ENCODE results near the gene ARHGAP28.

The ARHGAP28 gene

DNA sequence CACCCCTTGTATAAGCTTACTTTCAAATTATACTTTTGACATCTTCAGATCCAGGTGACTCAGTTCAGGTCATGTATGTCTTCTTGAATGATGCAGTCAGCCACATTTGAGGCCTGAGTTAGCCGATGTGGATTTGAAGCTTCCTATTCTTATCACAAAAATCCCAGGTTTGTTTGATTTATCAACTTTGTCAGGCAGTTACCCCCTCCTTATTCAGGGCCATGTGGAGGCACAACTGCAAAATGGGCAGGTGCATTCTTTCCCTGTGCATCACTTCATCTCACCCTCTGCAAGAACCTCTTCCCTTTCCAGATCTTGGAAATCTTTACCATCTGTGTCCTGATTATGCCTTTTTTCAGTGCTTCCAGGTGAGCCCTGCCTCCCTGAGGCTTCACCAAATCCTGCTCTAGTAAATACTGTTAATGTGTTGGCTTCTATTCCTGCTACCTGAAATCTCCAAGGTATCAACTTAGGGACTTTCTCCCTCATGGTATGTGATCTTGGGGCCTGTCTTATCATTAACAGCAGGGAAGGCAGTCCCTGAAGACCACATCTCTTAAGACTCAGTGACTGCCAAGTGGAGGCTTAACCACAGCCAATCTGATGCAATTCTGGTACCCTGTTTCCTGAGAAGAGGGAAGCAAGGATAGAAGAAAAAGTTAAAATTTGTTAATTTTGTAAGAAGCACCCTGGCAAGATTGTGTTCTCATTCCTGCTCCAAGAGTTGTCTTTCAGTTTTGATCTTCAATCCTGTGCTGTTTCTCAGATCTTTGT, 9.4 kb upstream of the ARHGAP28 start:
- ChIA-PET CTCF (no interaction called here), POLR2A (no interaction called here)
- TF ChIP-seq, protein P1, sequence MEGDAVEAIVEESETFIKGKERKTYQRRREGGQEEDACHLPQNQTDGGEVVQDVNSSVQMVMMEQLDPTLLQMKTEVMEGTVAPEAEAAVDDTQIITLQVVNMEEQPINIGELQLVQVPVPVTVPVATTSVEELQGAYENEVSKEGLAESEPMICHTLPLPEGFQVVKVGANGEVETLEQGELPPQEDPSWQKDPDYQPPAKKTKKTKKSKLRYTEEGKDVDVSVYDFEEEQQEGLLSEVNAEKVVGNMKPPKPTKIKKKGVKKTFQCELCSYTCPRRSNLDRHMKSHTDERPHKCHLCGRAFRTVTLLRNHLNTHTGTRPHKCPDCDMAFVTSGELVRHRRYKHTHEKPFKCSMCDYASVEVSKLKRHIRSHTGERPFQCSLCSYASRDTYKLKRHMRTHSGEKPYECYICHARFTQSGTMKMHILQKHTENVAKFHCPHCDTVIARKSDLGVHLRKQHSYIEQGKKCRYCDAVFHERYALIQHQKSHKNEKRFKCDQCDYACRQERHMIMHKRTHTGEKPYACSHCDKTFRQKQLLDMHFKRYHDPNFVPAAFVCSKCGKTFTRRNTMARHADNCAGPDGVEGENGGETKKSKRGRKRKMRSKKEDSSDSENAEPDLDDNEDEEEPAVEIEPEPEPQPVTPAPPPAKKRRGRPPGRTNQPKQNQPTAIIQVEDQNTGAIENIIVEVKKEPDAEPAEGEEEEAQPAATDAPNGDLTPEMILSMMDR (IDR thresholded peaks at IDR 0.05; ENCODE audit: insufficient read depth, low read length, missing control alignments) = no peak
- H3K4me3 ChIP-seq (ENCODE audit: low read depth, low read length) = no peak overlapping the region
- no peak for DNase-seq (ENCODE audit: low read depth, low spot score)

DNA sequence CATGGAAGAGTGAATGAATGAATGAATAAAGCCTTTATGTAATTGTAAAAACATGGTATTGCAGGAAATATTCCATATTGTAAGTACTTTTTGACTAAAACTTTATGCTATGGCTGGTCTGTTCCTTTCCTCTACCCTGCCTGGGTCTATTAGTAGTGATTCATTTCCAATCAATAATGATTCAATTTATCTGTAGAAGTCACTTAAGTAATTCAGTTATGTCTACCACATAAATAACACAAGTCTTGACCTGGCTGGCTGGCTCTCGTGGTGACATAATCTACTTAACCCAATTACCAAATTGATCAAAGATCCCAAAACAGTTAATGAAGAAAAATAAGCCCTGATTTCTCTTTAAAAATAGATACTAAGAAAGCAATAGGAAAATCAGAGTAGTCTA, 7.8 kb upstream of the ARHGAP28 start:
- POLR2A ChIA-PET = no interaction called here
- CTCF ChIA-PET = no interaction called here
- H3K4me3 ChIP-seq (ENCODE audit: low read depth, low read length) = no peak overlapping the region
- no peak for DNase-seq (ENCODE audit: low read depth, low spot score)
- TF ChIP-seq, protein P1 (IDR thresholded peaks at IDR 0.05; ENCODE audit: insufficient read depth, low read length, missing control alignments) = no peak

DNA sequence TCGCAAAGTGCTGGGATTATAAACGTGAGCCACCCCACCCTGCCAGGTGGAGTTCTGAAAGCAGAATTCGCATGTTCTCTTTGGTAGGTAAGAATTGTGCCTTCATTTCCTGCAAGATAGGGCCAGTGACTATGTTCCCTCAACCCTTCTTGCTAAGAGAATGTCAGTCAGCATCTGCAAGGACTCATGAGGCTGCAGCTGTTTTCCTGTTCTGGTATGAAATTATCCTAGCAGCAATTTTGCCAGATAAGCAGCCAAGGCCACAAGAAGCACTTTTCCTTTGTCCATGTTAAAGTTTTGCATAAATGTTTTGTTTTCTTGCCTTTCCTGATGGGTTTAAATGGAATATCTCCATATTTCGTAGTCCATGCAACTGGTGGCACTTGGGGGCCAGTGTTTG, 6.8 kb upstream of the ARHGAP28 start:
- ChIA-PET POLR2A (no interaction called here), CTCF (no interaction called here)
- TF ChIP-seq, protein P1 (IDR thresholded peaks at IDR 0.05; ENCODE audit: insufficient read depth, low read length, missing control alignments) = no peak
- no peak for DNase-seq (ENCODE audit: low read depth, low spot score)
- no peak overlapping the region for H3K4me3 ChIP-seq (ENCODE audit: low read depth, low read length)

DNA sequence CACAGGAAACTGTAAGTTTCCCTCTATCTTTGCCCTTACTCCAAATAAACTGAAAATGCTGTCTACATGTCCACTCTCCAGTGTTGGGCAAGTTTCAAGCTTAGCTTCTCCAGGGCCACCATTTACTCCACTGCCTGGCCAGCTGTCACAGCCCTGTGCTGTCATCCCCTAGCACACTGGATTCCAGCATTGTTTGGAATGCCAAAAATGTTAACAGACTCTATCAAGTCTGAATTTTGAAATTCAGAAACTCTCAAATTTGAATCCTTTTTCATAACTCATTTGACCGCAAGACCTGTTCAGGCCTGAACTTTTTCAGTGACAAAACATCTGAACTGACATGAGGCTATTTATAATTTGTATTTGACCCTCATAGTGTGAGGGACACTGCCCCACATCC, 5.2 kb upstream of the ARHGAP28 start:
- TF ChIP-seq, protein P1 (IDR thresholded peaks at IDR 0.05; ENCODE audit: insufficient read depth, low read length, missing control alignments) = no peak
- no peak for DNase-seq (ENCODE audit: low read depth, low spot score)
- CTCF ChIA-PET = no interaction called here
- POLR2A ChIA-PET = no interaction called here
- H3K4me3 ChIP-seq (ENCODE audit: low read depth, low read length) = no peak overlapping the region

DNA sequence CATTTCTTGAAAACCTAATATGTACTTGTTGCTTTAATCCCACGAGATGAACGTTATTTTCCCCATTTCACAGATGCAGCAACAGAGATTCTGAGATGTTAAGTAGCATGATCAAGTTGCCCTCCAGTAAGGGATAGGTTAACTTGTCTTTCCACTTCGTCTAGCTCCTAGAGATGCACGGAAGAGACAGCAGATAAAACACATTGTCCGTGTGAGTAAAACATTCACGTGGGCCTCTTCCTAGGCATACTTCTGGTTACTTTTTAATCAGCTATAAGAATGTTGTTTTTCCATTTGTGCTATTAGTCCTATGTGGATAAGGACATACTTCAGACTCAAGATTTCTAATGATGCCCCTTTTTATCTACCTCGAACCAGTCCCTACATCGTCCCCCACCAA, 1.2 kb upstream of the ARHGAP28 start:
- no peak overlapping the region for H3K4me3 ChIP-seq (ENCODE audit: low read depth, low read length)
- POLR2A ChIA-PET = no interaction called here
- CTCF ChIA-PET = no interaction called here
- TF ChIP-seq, protein P1 (IDR thresholded peaks at IDR 0.05; ENCODE audit: insufficient read depth, low read length, missing control alignments) = no peak
- no peak for DNase-seq (ENCODE audit: low read depth, low spot score)

DNA sequence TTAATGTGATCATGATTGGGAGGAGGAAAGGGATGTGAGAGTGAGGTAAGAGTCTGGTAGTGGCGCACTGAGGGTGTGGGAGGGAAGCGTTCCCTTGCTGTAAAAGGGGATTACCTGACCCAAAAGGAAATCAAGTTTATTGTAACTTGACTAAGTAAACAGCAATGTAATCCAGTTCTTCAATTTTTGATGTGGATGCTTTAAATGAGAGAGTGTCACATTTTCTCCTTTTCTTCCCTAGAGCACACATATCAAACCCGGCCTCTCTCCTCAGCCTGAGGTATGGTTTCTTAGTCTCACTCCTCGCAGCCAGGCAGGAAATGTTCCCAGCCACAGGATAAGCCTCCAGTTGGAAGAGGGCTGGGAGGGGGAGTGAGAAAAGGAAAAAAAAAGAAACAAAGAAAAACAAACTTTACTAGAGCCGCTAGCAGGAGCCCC, 688 bp upstream of the ARHGAP28 start:
- ChIA-PET CTCF (no interaction called here), POLR2A (no interaction called here)
- H3K4me3 ChIP-seq (ENCODE audit: low read depth, low read length) = peak overlapping the region; percentile 66
- DNase-seq (ENCODE audit: low read depth, low spot score) = no peak
- TF ChIP-seq, protein P1 (IDR thresholded peaks at IDR 0.05; ENCODE audit: insufficient read depth, low read length, missing control alignments) = no peak
